GM21717 (cell line): ENCODE results near the gene ALOX15.
A peak's percentile ranks its signal among the peaks of the same experiment; 100 is the strongest.
"Not testable (repeated sequence)": the region's sequence is repeated elsewhere in the genome, so short reads cannot be mapped to it uniquely, and the experiment has no call there.

ENCODE experiments used
- ATAC-seq: cut with Tn5 transposase; IDR thresholded peaks from one replicate; pipeline ENCODE4 v1.9.1; 2021; ENCODE audit warnings: mild to moderate bottlenecking, moderate library complexity; ENCODE audit not compliant: unreplicated experiment

ALOX15 gene

DNA sequence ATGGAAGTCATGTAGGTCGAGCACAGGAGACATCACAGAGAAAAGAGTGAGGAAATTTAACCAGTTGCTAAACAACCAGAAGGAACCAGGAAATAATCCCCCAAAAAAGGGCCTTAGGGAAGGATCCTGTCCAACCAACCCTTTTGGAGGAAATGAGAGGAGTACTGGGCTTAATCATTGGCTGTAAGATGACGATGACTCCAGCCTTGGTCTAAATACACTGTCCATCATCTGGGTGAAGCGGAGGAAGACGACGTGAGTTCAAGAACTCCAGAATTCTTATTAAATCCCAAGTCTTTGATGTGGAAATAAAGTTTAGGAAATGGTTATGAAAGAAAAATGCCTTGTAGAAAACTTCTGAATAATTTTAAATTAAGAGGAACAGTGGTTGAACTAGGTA, 11.5 kb upstream of the ALOX15 start:
- ATAC-seq = no peak

DNA sequence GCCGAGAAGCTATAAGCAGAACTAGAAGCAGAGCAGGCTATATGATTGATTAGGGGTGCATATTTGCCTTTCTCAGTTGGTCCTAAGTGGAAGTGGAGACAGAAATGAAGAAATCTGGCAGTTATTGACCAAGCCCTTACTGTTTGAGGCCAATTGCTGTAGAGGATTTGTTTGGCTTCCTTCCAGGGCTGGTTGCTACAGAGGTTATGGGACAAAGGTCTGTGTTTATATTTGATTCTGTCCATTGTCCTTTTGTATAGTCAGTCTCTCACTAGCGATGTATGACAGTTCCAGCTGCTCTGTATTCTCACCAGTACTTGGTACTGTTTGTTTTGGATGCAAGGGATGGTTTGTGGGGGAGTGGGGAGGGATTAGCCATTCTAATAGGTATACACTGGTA, 7.3 kb upstream of the ALOX15 start:
- ATAC-seq = no peak

DNA sequence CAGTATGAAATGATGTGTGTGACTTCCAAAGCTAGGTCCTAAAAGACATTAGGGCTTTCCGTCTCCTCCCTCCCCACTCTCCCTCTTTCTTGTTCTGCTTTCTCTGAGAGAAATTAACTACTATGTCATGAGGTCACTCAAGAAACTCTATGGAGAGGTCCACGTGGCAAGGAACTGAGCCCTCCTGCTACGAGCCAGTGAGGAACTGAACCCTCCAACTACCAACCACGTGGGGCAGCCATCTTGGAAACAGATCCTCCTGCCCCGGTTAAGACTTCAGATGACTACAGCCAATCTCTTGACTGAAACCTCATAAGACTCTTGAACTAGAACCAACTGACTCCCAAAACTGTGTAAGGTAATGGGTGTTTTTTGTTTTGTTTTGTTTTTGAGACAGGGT, 4.2 kb upstream of the ALOX15 start:
- no peak for ATAC-seq

- ATAC-seq = no peak
Observed at GRCh38 chr17:4643676-4644075, 2.2 kb upstream of the ALOX15 start.

DNA sequence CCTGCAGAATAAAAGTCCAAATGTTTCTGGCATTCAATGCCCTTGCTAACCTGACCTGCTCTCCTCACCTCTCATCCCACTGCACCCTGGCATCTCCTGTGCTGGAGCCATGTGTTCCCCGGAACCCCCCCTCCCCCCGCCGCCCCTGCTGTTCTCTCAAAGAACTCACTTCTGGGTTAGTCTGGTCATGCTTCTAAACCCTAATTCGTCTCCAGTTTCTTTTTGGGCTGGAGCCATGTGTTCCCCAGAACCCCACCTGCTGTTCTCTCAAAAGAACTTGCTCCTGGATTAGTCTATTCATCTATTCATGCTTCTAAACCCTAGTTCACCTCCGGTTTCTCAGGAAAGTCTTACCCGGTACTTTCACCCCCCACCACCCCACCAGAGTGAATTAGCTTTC, 808 bp upstream of the ALOX15 start:
- no peak for ATAC-seq

DNA sequence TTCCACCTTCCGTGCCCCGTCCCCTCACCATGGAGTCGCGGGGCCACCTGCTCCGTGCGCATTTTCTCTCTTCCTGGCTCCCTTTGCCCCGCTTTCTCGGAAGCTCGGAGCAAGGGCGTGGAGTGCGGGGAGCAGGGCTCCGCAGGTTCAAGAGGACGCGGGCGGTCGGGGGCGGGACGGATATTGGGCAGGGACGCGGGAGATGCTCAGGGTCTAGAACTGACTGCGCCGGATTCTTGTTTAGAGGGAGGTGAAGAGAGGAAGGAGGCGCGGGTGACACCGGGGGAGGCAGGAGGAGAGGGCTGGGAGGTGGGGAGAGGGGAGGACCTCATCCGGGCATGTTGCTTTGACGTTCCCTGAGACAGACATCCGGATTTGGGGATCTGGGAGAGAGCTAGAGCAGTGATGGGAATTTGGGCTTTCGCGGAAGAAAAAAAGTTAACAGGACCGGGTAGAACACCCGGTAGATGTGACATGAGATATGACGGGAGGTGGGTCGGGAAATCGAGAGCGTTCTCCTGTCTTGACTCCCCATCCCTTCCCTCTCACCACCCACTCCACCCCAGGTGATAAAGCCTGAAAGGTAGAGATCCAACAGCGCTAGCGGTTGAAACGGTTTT, 799 bp downstream of the ALOX15 start:
- not testable (repeated sequence) for ATAC-seq

DNA sequence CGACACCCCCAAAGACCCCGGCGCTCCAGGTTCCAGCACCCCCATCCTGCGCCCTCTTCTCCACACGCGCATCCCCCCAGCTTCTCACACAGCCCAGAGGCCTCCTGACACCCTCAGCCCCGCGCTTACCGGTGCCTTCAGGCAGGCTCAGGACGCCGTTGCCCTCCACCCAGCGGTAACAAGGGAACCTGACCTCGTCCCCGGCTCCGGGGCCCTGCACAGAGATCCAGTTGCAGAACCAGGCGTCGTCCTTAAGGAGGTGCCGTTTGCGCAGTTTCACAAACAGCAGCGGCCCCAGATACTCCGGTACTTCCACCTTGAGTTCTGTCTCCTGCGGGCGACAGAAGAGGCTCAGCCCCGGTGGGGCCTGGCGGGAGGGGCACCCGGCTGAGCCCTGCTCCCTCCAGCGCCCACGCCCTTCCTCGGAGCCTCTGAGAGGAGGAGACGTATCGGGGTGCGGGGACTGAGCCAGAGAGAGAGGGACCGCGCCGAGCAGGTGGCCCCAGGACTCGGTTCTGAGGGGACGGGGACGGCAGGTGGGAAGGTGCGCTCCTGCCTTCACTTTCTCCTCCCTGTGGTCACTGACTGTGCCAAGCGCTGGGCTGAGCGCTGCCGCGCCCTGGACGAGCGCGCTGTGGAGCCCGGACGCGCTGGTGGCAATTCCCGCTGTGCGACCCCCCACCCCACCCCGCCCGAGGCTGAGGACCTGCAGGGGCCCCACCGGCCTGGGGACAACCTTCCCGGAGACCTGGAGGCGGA, 2.0 kb downstream of the ALOX15 start:
- ATAC-seq = not testable (repeated sequence)

GRCh38 chr17:4638766-4639165, 2.7 kb downstream of the ALOX15 start:
- not testable (repeated sequence) for ATAC-seq

GRCh38 chr17:4636474-4637100, 4.9 kb downstream of the ALOX15 start:
- ATAC-seq = no peak

- peak; percentile 68 for ATAC-seq
Observed at GRCh38 chr17:4635823-4636375, 5.6 kb downstream of the ALOX15 start.

DNA sequence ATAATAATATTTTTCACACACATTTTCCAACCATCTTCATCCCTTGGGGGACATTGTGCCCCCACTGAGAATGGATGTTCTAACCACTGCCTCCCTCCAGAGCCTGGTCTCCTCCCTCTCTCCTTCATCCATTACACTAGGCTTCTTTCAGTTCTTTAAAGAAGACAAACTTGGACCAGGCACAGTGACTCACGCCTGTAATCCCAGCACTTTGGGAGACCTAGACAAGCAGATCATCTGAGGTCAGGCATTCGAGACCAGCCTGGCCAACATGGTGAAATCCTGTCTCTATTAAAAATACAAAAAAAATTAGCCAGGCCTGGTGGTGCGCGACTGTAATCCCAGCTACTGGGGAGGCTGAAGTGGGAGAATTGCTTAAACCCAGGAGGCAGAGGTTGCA, 6.5 kb downstream of the ALOX15 start:
- no peak for ATAC-seq

- ATAC-seq = no peak
Observed at GRCh38 chr17:4633643-4634042, 7.8 kb downstream of the ALOX15 start.

DNA sequence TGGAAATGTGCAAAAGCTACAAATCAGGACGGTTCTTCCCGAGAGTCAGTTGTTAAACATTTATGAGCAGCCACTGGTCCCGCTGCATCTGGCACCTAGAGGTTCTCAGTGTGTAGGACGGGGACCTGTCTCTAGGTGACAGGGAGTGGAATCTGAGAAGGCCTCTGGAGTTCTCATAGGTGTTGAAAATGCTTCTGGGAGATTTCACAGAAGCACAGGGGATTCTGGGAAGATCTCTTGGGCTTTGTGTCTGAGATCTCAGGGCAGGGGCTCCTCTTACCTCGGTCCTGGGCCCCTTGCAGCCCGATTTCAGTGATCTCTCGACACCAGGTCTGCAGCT, 8.9 kb downstream of the ALOX15 start:
- no peak for ATAC-seq

DNA sequence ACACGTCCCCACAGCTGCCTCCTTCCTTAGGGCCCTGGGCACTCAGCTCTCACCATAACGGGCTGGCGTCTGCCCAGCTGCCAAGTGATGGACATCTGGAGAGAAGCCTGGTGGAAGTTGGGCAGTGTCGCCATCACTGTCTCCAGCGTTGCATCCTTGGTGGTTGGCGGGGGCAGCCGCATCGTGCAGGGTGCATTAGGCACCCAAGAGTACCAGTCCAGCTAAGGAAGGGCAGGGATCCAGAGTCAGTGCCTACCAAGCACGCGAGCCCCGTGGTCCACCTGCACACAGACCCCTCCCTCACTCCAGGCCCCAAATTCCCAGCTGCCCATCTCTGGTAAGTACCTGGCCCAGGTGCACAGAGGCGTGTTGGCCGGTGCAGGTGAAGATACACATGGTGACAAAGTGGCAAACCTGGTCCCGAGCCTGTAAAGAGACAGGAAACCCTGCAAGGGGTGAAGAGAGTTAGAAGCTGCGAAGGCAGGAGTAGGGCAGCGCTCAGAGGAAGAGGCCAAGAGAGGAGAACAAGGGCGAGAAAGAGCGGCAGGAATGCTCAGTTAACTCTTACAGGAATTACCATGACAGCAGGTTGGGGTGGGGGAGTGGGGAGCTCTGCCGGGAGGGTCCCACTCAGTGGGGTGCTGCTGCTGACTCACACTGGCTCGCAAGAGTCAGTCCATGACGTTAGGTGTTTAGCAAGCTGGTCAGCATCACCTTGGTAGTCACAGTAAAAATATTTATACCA, 9.5 kb downstream of the ALOX15 start:
- no peak for ATAC-seq

GRCh38 chr17:4631431-4631830, 10.0 kb downstream of the ALOX15 start:
- no peak for ATAC-seq

DNA sequence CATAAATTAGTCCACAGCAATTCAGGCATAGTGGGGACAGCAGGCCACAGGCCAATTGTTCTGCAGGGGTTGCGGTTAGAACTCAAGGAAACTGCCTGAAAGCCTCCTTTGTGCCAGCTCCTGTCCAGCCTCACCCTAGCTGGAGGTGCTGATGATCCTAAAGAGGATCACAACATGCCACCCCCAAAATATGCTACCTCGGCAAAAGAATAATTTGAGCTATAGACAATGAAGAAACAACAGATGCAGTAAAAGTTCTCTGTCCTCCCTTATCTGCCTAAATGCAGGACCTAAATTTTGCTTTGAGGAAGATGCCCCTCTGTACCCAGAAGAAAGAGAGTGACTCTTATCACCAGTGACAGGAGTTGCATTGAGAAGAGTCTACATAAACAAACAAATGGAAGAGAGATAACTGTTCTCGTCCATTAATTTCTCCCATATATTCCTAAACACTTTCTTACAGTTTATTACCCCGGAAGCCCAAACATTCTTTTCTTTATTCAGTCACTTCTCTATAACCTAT, 14.7 kb downstream of the ALOX15 start:
- ATAC-seq = no peak

DNA sequence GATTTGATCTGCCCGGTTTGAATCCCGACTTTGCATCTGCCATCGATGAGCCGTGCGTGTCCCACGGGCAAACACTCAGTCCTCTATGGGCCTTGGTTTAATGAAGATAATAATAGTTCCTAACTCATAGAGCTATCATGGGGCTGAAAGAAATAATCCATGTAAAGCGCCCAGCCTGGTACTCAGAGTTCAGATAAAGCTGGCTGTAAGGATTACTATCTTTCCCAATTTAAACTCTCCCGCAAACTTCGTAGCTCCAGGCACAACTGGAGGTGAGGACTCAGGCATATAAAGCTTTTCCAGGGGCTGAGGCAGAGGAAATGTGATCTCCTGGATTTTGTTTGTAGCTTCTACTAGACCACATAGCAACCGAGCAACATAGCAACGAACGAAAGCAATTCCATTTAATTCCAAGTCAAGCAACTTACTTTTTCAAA, 16.3 kb downstream of the ALOX15 start:
- no peak for ATAC-seq

DNA sequence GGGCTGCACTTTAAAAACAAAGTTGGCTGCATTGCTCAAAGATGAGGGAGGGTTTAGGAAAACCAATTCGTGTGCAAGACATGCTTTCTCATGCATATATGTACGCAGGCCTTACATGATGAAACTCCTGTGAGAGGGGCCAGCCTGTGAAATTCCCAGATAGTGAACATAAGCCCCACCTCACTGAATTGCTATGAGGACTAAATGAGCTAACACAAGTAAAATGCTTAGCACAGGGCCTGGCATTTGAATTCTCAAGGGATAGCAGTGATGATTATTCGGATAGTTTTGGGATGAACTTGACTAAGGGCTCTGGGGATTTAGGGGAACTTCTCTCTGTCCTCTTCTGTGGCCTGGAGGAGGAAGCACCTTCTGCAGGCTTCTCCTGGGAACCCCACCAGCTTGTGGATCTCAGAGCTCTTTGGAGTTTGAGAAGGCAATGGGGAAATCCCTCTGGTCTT, 17.0 kb downstream of the ALOX15 start:
- not testable (repeated sequence) for ATAC-seq

- no peak for ATAC-seq
Observed at GRCh38 chr17:4623249-4623648, 18.2 kb downstream of the ALOX15 start.

- ATAC-seq = no peak
Observed at GRCh38 chr17:4622375-4622774, 19.1 kb downstream of the ALOX15 start.

GRCh38 chr17:4620531-4621101, 20.9 kb downstream of the ALOX15 start:
- ATAC-seq = no peak
